UCSD-AML1 (cell line): ENCODE measurements around the gene SPINK5.
"Not testable (repeated sequence)": the region's sequence is repeated elsewhere in the genome, so short reads cannot be mapped to it uniquely, and the experiment has no call there.

Source experiments
- DNase-seq: peaks from one replicate; lab custom pipeline; 2025; ENCODE audit not compliant: unreplicated experiment; lab: John Stamatoyannopoulos, UW

The SPINK5 gene, protein sequence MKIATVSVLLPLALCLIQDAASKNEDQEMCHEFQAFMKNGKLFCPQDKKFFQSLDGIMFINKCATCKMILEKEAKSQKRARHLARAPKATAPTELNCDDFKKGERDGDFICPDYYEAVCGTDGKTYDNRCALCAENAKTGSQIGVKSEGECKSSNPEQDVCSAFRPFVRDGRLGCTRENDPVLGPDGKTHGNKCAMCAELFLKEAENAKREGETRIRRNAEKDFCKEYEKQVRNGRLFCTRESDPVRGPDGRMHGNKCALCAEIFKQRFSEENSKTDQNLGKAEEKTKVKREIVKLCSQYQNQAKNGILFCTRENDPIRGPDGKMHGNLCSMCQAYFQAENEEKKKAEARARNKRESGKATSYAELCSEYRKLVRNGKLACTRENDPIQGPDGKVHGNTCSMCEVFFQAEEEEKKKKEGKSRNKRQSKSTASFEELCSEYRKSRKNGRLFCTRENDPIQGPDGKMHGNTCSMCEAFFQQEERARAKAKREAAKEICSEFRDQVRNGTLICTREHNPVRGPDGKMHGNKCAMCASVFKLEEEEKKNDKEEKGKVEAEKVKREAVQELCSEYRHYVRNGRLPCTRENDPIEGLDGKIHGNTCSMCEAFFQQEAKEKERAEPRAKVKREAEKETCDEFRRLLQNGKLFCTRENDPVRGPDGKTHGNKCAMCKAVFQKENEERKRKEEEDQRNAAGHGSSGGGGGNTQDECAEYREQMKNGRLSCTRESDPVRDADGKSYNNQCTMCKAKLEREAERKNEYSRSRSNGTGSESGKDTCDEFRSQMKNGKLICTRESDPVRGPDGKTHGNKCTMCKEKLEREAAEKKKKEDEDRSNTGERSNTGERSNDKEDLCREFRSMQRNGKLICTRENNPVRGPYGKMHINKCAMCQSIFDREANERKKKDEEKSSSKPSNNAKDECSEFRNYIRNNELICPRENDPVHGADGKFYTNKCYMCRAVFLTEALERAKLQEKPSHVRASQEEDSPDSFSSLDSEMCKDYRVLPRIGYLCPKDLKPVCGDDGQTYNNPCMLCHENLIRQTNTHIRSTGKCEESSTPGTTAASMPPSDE

DNA sequence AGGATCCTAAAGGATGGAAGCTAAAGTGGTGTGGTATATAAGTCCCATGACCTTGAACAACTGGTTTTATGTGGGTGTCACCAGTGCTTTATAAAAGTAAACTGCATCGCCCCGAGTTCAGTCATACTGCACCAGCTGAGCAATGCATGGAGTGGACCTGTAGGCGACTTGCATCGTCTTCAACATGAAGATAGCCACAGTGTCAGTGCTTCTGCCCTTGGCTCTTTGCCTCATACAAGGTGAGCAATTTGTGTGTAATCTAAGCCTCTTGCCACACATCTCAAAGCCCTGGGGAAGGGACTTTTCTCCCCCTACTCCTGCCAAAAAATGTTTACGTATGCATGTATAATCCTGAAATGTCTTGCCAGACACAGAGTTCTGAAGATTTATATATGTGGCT lies at the start of gene SPINK5:
SPINK5 (plus strand) TSS at position 120 of the 400 bp plus-strand sequence; CDS start at position 185, 65 bp downstream.
- DNase-seq, result no peak

DNA sequence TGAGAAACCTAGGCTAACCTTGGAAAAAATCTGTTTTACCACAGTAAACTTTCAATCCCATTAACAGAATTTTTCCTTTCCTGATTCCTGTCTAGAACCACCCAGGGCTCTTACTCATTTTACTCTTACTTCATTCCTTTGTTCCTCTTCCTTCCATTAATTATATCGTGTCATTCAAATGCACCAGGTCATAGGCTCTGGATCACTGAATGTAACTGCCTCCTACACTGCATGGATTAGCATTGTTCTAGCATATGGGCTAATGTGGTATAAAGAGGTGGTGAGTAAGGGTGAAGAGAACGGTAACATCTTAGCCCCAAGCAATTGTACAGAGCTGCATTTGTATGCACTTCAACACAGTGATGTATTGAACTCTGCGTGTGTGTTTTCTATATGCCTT lies 49.5 kb upstream of the SPINK5 start:
- DNase-seq, result no peak

DNA sequence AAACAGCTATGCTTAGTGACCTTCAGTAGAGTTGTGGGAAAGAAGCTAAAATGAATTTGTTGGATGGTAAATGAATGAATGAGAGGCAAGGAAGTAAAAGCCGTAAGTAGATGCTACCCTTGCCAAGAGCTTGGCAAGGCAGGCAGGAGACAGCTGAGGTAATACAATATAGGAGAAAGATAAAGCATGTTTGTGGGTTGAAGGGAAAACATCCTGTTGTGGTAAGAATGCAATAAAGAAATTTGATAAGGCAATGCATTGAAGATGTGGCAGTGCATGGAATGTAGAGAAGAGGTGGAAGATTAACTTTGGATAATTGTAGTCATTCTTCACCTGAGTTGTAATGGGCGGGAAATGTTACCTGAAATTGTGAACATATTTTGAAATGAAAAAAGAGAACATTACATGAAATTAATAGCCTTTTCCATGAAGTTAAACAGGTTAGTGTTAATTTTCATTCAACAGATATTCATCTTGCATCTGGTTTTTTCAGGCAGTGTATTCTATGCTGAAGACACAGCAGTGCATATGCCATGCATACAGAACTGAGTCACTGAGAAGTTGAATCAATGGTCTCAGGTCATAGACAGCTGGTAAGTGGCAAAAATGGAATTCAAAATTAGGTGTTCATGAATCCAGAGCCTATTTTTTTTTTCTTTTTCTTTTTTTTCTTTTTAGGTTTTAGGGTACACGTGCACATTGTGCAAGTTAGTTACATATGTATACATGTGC lies 43.4 kb upstream of the SPINK5 start:
- no peak for DNase-seq

DNA sequence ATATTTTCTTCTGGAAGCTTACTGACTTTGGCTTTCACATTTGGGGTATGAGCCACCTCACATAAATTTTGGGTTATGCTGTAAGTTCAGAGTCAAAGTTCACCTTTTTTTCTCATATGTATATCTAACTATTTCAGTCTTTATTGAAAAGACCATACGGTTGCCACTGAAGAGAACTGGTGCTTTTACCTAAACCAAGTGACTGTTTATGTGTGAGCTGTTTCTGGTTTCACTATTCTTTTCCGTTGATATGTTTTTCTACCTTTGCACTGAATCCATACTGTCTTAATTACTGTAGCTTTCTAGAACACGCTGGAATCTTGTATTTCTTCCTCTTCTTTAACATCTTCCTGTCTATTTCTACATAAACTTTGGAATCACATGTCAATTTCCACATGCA lies 36.3 kb upstream of the SPINK5 start:
- DNase-seq, result no peak

DNA sequence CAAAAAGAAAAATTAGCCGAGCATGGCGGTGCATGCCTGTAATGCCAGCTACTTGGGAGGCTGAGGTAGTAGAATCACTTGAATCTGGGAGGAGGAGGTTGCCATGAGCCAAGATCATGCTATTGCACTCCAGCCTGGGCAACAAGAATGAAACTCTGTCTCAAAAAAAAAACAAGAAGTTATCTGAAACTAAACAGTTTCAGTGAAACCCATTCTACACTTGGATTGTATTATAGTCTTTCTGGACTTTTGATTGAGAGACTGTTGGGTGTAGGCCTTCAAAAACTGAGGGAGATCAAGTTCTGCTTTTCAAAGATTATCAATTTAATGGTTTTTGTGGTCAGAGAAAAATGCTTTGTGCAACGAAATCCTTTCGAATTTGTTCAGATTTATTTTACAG lies 34.6 kb upstream of the SPINK5 start:
- no peak for DNase-seq

DNA sequence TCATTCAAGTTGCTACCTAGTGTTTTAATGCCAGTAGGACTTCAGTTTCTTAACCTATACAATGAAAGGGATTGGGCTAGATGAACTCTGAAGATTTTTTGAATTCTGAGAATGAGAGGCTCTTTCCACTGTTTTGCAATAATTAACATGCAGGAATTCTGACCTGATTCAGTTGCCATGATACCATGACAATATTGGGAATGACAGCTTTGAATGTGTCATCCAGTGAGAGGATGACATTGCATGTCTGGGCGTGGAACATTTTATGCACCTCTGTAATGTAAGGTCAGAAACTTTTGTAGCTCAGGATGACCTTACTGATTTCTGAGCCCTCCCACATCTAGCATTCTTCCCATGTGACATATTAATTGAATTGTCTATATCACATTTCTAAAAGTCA lies 30.6 kb upstream of the SPINK5 start:
- DNase-seq, result no peak

DNA sequence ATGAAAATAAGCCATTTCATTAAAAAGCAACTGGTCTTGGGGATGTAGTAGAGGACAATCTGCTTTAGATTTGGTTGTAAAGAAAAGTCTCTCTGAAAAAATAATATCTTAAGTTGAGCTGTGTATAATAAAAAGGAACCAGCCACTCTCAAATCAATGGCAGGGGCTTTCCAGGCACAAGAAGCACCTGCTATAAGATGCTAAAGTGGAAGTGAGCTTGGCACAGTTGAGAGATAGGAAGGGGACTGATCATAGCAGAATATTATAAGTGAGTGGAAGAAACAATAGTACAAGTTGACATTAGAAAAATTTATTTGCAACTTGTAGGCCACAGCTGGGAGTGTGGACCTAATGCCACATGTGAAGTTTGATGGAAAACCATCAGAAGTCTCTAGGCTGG lies 28.1 kb upstream of the SPINK5 start:
- no peak for DNase-seq

DNA sequence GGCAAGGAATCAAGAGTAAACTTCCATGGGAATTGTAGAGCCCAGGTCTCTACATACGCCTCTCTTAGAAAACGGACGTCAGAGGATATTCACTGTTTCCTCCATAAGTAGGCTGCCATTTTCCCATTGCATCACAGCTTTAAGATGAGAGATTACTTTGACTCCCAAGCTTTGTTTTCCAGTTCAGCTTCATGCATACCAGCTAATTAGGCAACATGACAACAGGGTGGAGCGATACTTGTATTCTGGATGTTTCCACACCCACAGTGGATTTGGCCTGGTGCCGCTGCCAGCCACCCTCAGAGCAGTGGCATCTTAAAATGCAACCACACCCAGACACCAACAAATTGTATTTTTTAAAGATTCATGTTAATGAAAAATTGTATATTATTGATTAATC lies 20.9 kb upstream of the SPINK5 start:
- DNase-seq, result no peak

DNA sequence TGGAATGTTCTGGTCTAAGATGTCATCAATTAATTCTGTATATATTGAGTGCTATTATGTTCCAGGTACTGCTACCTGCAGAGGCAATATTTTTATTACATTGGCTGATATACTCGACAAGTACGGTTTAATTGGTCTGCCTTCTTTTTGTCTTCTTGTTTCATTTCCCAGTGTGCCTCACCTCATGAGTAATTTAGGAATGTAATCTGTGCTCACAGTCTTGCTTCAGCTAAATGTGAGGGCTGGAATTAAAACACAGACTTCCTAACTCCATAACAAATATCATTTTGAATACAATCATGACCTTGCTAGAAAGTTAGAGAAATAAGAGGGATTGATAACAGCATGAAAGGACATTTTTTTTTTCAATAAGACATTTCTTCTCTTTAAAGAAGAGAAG lies 20.1 kb upstream of the SPINK5 start:
- DNase-seq, result no peak

DNA sequence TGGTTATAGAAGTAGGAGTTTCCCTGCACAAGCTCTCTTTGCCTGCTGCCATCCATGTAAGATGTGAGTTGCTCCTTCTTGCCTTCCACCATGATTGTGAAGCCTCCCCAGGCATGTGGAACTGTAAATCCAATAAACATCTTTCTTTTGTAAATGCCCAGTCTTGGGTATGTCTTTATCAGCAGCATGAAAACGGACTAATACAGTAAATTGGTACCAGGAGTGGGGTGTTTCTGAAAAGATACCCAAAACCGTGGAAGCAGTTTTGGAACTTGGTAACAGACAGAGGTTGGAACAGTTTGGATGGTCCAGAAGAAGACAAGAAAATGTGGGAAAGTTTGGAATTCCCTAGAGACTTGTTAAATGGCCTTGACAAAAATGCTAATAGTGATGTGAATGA lies 8.6 kb upstream of the SPINK5 start:
- not testable (repeated sequence) for DNase-seq

DNA sequence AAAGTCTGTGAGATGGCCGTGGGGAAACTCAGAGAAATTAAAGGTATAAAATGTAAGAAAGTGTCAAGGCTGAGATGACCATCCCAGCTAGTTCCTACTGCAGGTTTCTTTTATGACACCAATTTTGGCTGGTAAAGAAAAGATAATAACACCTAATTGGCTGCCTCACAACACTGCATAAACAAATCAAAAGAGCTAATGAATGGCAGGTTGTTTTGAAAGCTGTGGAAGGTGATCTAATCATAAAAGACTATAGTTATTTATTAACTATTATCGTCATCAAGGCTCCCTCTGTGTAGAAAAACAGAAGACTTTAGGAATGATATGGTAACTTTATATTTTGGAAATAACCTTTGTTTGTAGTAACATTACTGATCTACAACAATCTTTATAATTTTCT lies 3.5 kb upstream of the SPINK5 start:
- DNase-seq, result no peak

DNA sequence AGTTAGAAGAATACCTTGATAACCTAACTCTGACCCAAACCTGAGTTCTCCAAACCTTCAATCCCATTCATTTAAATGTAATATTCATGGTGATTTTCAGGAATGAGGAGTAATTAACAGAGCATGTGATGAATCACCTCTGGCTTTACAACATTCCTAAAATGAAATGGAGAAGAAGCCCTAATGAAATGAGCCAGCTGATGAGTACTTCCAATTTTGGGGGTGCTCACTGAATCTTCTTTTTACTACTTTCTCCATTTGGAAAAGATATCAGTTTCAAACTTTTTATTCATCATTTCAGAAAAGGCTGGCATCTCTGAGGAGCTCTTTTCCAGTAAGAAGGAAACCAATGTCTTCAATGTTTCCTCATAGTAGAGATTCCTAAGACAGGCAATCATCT lies 2.9 kb upstream of the SPINK5 start:
- no peak for DNase-seq

DNA sequence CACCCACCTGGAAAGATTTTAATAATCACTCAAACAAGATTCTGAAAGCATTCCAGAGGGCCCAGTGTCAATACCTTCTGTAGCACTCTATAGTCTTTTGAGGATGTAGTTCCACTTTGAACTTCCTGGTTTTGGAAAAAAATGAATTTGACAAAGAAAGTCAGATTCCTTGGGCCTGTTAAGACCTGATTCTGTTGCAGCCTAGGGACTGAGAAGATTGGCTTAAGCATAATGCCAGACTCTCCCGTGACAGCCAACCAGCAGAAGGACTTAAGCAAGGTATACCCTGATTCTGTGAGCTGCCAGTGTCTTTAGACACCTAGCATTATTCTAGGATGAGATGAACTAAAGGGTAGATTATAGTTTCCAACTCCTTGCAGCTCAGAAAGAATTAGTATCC lies 6.8 kb downstream of the SPINK5 start:
- DNase-seq, result no peak

DNA sequence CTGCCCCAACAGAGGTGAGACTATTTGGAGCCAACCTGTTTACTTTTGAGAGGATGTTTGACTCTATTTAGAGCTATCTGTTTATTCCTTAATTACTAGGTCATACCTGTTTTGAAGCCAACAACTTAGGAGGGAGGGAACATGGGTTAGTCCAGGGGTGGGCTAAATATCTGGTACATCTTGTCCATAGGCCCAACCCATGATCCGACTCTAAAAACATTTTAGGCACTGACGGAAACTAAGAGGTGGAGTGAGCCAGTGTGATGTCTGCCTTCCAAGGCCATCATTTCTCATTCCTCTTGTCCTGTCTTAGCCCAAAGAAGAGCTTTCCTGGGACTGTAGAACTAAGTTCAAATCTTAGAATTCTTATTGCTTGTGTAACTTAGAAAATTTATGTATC lies 8.4 kb downstream of the SPINK5 start:
- no peak for DNase-seq

DNA sequence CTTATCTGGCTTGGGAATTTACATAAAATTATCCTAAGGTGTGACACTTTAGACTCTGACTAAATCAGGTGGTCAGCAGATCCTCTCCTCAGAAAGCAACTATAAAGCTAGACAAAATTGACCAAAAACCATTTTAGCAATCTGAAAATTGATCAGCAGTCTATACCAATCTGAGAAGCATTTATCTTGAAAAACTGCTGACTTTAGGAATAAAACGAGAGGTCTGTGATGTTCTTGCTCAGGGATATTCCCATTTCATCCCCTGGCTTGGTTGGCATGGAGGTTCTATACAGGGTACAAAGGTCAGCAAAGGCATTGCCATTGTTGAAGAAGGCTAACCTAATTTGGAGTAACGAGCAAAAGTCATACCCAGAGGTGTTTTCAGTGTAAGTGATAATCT lies 11.7 kb downstream of the SPINK5 start:
- DNase-seq, result no peak

DNA sequence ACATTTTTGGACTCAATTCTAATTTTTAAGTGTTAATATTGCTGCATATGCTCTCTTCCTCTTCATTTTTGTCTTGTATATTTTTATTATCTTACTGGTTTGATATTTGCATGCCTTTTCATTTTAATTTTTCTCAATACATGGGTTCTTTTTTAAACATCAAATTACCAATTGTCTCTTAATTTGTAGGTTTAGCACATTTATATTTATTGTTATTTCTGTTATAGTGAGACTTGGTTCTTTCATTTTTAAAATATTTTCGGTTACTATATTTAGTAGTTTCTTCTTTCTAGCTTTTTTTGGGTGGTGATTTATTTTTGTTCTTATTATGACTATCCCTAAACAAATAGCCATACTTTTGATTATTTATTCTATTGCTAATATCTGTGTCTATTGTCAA lies 19.4 kb downstream of the SPINK5 start:
- no peak for DNase-seq

DNA sequence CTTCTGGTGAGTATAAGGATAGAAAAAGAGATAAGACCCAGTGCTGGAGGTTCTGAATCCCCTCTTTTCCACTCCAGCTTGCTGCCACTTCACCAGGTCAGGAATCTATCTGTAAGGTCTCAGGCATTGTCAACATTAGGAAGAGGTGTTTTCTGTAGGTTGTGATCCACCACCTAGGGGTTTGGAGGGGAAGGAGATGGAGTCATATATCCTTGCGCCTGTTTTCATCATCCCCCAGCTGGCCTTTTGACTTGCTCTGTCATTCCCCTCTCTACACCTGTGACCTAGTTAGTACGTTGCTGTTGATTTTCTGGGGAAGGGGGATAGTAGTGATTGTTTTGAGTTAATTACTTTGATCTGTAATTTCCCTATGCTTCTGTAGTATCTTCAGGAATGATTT lies 20.5 kb downstream of the SPINK5 start:
- no peak for DNase-seq

DNA sequence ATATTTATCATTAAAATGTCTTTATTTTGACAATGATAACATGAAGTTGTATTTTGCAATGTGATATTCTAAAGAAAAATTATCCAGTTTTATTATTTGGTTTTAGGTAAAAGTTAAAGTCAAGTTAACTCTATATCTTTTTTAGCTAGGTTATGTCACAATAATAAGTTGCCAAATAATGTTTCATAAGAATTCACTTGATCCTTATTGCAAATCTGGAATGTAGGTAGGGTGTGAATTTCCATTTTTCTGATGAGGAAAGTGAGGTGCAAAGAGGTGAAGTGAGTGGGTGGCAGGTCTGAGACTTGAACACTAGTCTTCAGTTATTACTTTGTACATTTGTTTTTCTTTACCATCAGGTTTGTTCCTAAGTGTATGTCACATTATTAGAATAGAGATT lies 21.5 kb downstream of the SPINK5 start:
- DNase-seq, result no peak

DNA sequence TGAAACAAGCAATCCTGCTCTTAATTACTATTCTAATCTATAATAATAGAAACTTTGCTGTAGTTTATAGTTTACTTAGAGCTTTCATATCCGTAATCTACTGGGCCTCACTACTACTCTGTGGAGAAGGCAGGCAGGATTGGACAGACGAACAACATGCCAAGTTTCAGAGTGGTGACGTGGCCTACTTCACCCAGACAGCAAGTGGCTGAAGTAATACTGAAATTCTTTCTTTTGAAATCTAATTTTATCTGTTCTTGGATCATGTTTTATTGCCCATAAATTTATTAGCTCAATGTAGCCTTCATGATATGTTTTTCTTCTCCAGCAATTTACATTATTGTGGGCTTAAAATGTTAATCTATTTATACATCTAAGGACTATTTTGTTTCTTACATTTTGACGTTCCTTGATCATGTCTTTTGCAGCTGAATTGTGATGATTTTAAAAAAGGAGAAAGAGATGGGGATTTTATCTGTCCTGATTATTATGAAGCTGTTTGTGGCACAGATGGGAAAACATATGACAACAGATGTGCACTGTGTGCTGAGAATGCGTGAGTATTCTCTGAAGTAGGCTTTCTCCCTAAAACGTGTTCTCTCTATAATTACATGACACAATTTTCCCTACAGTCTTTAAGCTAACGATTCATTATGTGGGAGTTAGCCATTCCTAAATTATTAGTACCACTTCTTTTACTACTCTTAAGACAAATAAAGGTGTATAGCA lies 22.4 kb downstream of the SPINK5 start:
- DNase-seq, result no peak

DNA sequence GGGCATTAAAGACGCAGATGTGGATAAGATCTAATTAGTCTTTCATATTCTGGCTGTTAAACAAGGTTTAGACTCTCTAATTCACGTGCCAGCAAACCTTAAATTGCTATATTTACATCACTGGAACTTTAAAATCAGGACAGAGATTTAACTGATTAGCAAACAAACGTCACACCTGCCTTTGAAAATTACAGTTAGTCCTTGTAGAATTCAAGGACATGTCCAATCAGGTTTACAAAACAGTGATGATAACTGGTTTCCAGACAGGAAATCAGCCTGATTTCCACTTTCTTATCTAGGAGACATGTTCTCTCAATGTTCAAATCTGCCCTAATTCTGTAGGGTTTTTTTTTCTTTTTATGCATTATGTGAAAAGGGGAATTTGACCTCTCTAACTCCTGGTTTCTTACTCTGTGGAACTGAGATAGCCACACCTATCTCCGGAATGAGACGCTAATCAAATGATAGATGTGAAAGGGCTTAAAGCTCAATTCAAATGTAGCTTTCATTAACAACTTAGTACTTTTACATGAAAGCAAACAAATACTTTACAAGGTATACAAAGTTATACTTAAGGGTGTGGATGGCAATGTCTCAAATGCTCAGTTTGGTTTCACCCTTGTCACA lies 26.5 kb downstream of the SPINK5 start:
- no peak for DNase-seq
